ENCODE measurements around the gene SMC6.

DNA sequence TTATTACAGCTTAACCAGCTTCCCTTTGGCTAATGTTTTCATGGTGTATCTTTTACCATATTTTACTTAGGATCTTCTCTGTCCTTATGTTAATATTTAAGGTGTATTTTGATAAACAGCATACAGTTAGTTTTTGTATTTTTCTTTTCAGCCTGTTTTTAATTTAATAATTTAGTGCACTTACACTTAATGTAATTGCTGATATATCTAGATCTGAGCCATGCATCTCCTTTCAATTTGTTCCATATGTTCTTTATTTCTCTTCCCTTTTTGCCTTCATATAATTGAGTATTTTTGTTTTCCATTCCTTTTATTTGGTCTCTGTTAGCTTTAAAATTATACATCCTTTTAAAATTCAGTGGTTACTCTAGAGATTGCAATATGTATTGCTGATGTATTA lies 78.8 kb downstream of the SMC6 start:
- TF ChIP-seq, protein P1, sequence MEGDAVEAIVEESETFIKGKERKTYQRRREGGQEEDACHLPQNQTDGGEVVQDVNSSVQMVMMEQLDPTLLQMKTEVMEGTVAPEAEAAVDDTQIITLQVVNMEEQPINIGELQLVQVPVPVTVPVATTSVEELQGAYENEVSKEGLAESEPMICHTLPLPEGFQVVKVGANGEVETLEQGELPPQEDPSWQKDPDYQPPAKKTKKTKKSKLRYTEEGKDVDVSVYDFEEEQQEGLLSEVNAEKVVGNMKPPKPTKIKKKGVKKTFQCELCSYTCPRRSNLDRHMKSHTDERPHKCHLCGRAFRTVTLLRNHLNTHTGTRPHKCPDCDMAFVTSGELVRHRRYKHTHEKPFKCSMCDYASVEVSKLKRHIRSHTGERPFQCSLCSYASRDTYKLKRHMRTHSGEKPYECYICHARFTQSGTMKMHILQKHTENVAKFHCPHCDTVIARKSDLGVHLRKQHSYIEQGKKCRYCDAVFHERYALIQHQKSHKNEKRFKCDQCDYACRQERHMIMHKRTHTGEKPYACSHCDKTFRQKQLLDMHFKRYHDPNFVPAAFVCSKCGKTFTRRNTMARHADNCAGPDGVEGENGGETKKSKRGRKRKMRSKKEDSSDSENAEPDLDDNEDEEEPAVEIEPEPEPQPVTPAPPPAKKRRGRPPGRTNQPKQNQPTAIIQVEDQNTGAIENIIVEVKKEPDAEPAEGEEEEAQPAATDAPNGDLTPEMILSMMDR (IDR thresholded peaks at IDR 0.05), result no peak
- TF ChIP-seq POLR2A (IDR thresholded peaks at IDR 0.05), result no peak
